Airway epithelial cell (primary cell): Measurements from ENCODE around the gene HIGD2A. TPM values are rescaled to one million over a fixed set of nuclear protein-coding genes. Genes with fewer than 3 reads are reported as not detected.

Source experiments
- total RNA-seq: library from RNA; depleted of rRNA; stranded (reverse); fragments of >200 nt; gene quantifications from 2 replicates; pipeline ENCODE4 v1.2.3, GENCODE V29; 2015

Gene HIGD2A
- 122 and 143 TPM in 2 replicates for total RNA-seq

GRCh38 chr5:176388444-176389134, at the start of gene HIGD2A, which contains the start of gene NOP16:
TSS of gene HIGD2A (plus strand) at chr5:176388751. CDS start at chr5:176388820, 69 bp downstream.
TSS of gene NOP16 (minus strand) at chr5:176388598. CDS start at chr5:176388539, 59 bp downstream.

GRCh38 chr5:176361437-176362232, 26.9 kb upstream of the HIGD2A start, which contains the start of gene KIAA1191:
TSS of gene KIAA1191 (minus strand) at chr5:176361764. CDS start at chr5:176359508, 2,256 bp downstream.

GRCh38 chr5:176365351-176366231, 23.0 kb upstream of the HIGD2A start, which contains the start of gene ARL10:
TSS of gene ARL10 (plus strand) at chr5:176365487. CDS start at chr5:176365564, 77 bp downstream.

GRCh38 chr5:176415952-176416924, 27.7 kb downstream of the HIGD2A start, which contains the start of gene CLTB:
TSS of gene CLTB (minus strand) at chr5:176416539. CDS start at chr5:176416363, 176 bp downstream.

Other genes with a start within 250 kb of the HIGD2A start
- gene SIMC1, start 150.3 kb upstream of the HIGD2A start, total RNA-seq = 7.3 and 11.8 TPM in 2 replicates
- 65.2 and 86.1 TPM in 2 replicates for gene KIAA1191, start 27.0 kb upstream of the HIGD2A start, total RNA-seq
- gene ARL10, start 23.3 kb upstream of the HIGD2A start, total RNA-seq = 3.2 and 5.5 TPM in 2 replicates
- gene NOP16, start 153 bp upstream of the HIGD2A start, total RNA-seq = 33.4 and 35.3 TPM in 2 replicates
- gene CLTB, start 27.8 kb downstream of the HIGD2A start, total RNA-seq = 377 and 389 TPM in 2 replicates
- gene FAF2, start 59.6 kb downstream of the HIGD2A start, total RNA-seq = 25.2 and 35.5 TPM in 2 replicates
- gene RNF44, start 148.7 kb downstream of the HIGD2A start, total RNA-seq = 13.0 and 19.1 TPM in 2 replicates
- 0.07 TPM in 1 of 2 replicates, not detected in the other for gene CDHR2, start 160.6 kb downstream of the HIGD2A start, total RNA-seq
- gene GPRIN1, start 221.4 kb downstream of the HIGD2A start, total RNA-seq = 5.3 and 7.3 TPM in 2 replicates
- gene SNCB, start 241.8 kb downstream of the HIGD2A start, total RNA-seq = 0.14 and 1.0 TPM in 2 replicates
- gene EIF4E1B, start 241.9 kb downstream of the HIGD2A start, total RNA-seq = not detected in 2 replicates